Mesendoderm (in vitro differentiated cells): ENCODE data around the gene FTO.
"Not testable (repeated sequence)": the region's sequence is repeated elsewhere in the genome, so short reads cannot be mapped to it uniquely, and the experiment has no call there.

Experiments
- DNase-seq: peaks from one replicate; pipeline ENCODE4 v3.0.0; 2013
- H2AK5ac ChIP-seq: 2 replicates; pipeline ENCODE4 v1.6.1; 2013; ENCODE audit warnings: low read length, inconsistent platforms
- H2BK120ac ChIP-seq: 2 replicates; pipeline ENCODE4 v1.6.1; 2013; ENCODE audit warnings: low read depth, mild to moderate bottlenecking, low read length, moderate library complexity, mixed read lengths
- H2BK15ac ChIP-seq: replicated peaks from 2 replicates; pipeline ENCODE4 v1.6.1; 2013; ENCODE audit warnings: low read depth, mild to moderate bottlenecking, moderate library complexity
- H2BK5ac ChIP-seq: 2 replicates; pipeline ENCODE4 v1.6.1; 2013; ENCODE audit warnings: low read length, inconsistent platforms
- H3K18ac ChIP-seq: 2 replicates; pipeline ENCODE4 v1.6.1; 2013; ENCODE audit warnings: mild to moderate bottlenecking, low read length, mixed read lengths
- H3K23ac ChIP-seq: one replicate; pipeline ENCODE4 v1.6.1; 2013; ENCODE audit warnings: low read length
- H3K27ac ChIP-seq: 2 replicates; pipeline ENCODE4 v1.5.1; 2013; ENCODE audit warnings: low read depth, mild to moderate bottlenecking, inconsistent platforms, low read length, moderate library complexity
- H3K27me3 ChIP-seq: 2 replicates; pipeline ENCODE4 v1.6.1; 2013; ENCODE audit warnings: low read length, control low read depth, mild to moderate bottlenecking, inconsistent platforms; ENCODE audit not compliant: insufficient read depth, poor library complexity
- H3K36me3 ChIP-seq: 2 replicates; pipeline ENCODE4 v1.6.1; 2013; ENCODE audit warnings: low read length, inconsistent platforms; ENCODE audit not compliant: control insufficient read depth, insufficient read depth
- H3K4ac ChIP-seq: one replicate; pipeline ENCODE4 v1.6.1; 2013; ENCODE audit warnings: low read depth, mild to moderate bottlenecking, low read length, moderate library complexity
- H3K4me1 ChIP-seq: 2 replicates; pipeline ENCODE4 v1.6.1; 2013; ENCODE audit warnings: low read depth, low read length, inconsistent platforms; ENCODE audit not compliant: control insufficient read depth
- H3K4me2 ChIP-seq: 2 replicates; pipeline ENCODE4 v1.6.1; 2013; ENCODE audit warnings: low read length
- H3K4me3 ChIP-seq: 2 replicates; pipeline ENCODE4 v1.5.1; 2013; ENCODE audit warnings: mild to moderate bottlenecking, low read length
- H3K56ac ChIP-seq: one replicate; pipeline ENCODE4 v1.6.1; 2013; ENCODE audit warnings: low read length
- H3K79me1 ChIP-seq: 2 replicates; pipeline ENCODE4 v1.6.1; 2013; ENCODE audit warnings: low read length, inconsistent platforms
- H3K79me2 ChIP-seq: 2 replicates; pipeline ENCODE4 v1.6.1; 2013; ENCODE audit warnings: mild to moderate bottlenecking, low read length; ENCODE audit not compliant: control insufficient read depth, insufficient read depth
- H3K9ac ChIP-seq: 2 replicates; pipeline ENCODE4 v1.6.1; 2013; ENCODE audit warnings: low read length, inconsistent platforms
- H4K5ac ChIP-seq: one replicate; pipeline ENCODE4 v1.6.1; 2013; ENCODE audit warnings: low read length
- H4K8ac ChIP-seq: one replicate; pipeline ENCODE4 v1.6.1; 2013; ENCODE audit warnings: low read depth, mild to moderate bottlenecking, control low read depth, low read length, moderate library complexity
- WGBS: extraction: QIAGEN DNeasy Blood & Tissue Kit; methylation state at CpG from one replicate; pipeline ENCODE4 v1.1.7; 2013; ENCODE audit warnings: low lambda C conversion rate, missing lambda C conversion rate; ENCODE audit not compliant: insufficient coverage; ENCODE audit errors: extremely low coverage; 5-methylcytosine and 5-hydroxymethylcytosine counted together

FTO gene

GRCh38 chr16:53693320-53693719, 10.6 kb upstream of the FTO start:
- H2BK5ac ChIP-seq: no peak overlapping the region
- no peak overlapping the region for H2BK15ac ChIP-seq
- H3K27ac ChIP-seq: no peak overlapping the region
- DNase-seq: no peak
- no peak overlapping the region for H2AK5ac ChIP-seq
- no peak overlapping the region for H3K4me3 ChIP-seq
- H4K8ac ChIP-seq: no peak overlapping the region
- H2BK120ac ChIP-seq: no peak overlapping the region
- no peaks in the 10 kb centered on the region for H3K79me1 ChIP-seq
- H3K4me1 ChIP-seq: no peaks in the 10 kb centered on the region
- H3K4me2 ChIP-seq: no peak overlapping the region
- H3K23ac ChIP-seq: no peak overlapping the region
- H4K5ac ChIP-seq: no peak overlapping the region
- no peaks in the 10 kb centered on the region for H3K36me3 ChIP-seq
- H3K79me2 ChIP-seq: no peaks in the 10 kb centered on the region
- no peak overlapping the region for H3K9ac ChIP-seq
- H3K18ac ChIP-seq: no peak overlapping the region
- no peak overlapping the region for H3K56ac ChIP-seq
- whole genome bisulfite sequencing: no CpG with 5 or more reads among the region's 5 CpGs
- no peak overlapping the region for H3K4ac ChIP-seq
- no peaks in the 10 kb centered on the region for H3K27me3 ChIP-seq

GRCh38 chr16:53695070-53695469, 8.9 kb upstream of the FTO start:
- WGBS: no CpG with 5 or more reads among the region's 1 CpG
- no peaks in the 10 kb centered on the region for H3K4me1 ChIP-seq
- H3K36me3 ChIP-seq: no peaks in the 10 kb centered on the region
- no peak overlapping the region for H3K18ac ChIP-seq
- no peak overlapping the region for H4K5ac ChIP-seq
- no peak overlapping the region for H2BK15ac ChIP-seq
- no peak overlapping the region for H3K23ac ChIP-seq
- no peak overlapping the region for H4K8ac ChIP-seq
- no peak for DNase-seq
- H2AK5ac ChIP-seq: no peak overlapping the region
- H3K4me3 ChIP-seq: no peak overlapping the region
- no peak overlapping the region for H3K56ac ChIP-seq
- H3K27ac ChIP-seq: no peak overlapping the region
- no peak overlapping the region for H3K4ac ChIP-seq
- H3K4me2 ChIP-seq: no peak overlapping the region
- no peak overlapping the region for H2BK5ac ChIP-seq
- H3K9ac ChIP-seq: no peak overlapping the region
- no peaks in the 10 kb centered on the region for H3K79me1 ChIP-seq
- no peaks in the 10 kb centered on the region for H3K79me2 ChIP-seq
- no peaks in the 10 kb centered on the region for H3K27me3 ChIP-seq
- H2BK120ac ChIP-seq: no peak overlapping the region

- DNase-seq, H3K4me3 ChIP-seq, H3K4ac ChIP-seq, H2BK5ac ChIP-seq, H3K79me1 ChIP-seq, H2AK5ac ChIP-seq, H3K4me1 ChIP-seq, H2BK15ac ChIP-seq, H4K5ac ChIP-seq, H3K27ac ChIP-seq, H3K56ac ChIP-seq, H3K23ac ChIP-seq, H2BK120ac ChIP-seq, H3K4me2 ChIP-seq, H3K79me2 ChIP-seq, H3K9ac ChIP-seq, H3K18ac ChIP-seq, H3K36me3 ChIP-seq, H3K27me3 ChIP-seq, H4K8ac ChIP-seq: not testable (repeated sequence)
- no CpG with 5 or more reads among the region's 31 CpGs for WGBS
These were observed 5.7 kb upstream of the FTO start for GRCh38 chr16:53698271-53698670.

- Histone ChIP-seq H3K4me2 (peak overlapping the region; percentile 75), H3K27ac (no peak overlapping the region), H3K9ac (peak overlapping the region; percentile 70), H3K4me3 (peak overlapping the region; percentile 40), H2AK5ac (no peak overlapping the region), H4K5ac (no peak overlapping the region), H3K4me1 (no peaks in the 10 kb centered on the region), H2BK5ac (no peak overlapping the region), H3K79me1 (peaks cover 7% of the 10 kb centered on the region), H3K27me3 (no peaks in the 10 kb centered on the region), H3K56ac (peak overlapping the region; percentile 86), H3K18ac (no peak overlapping the region), H3K4ac (no peak overlapping the region), H4K8ac (no peak overlapping the region), H3K36me3 (no peaks in the 10 kb centered on the region), H2BK120ac (no peak overlapping the region), H3K23ac (no peak overlapping the region), H2BK15ac (no peak overlapping the region), H3K79me2 (peaks cover 7% of the 10 kb centered on the region)
- DNase-seq: no peak
- whole genome bisulfite sequencing: no CpG with 5 or more reads among the region's 6 CpGs
These were observed 473 bp downstream of the FTO start for GRCh38 chr16:53704445-53704813.

- DNase-seq: no peak
- Histone ChIP-seq H3K36me3 (no peaks in the 10 kb centered on the region), H3K56ac (no peak overlapping the region), H4K8ac (no peak overlapping the region), H3K4me1 (no peaks in the 10 kb centered on the region), H3K79me2 (peaks cover 7% of the 10 kb centered on the region), H3K79me1 (peaks cover 9% of the 10 kb centered on the region), H3K9ac (no peak overlapping the region), H2BK15ac (no peak overlapping the region), H2BK120ac (no peak overlapping the region), H3K4ac (no peak overlapping the region), H4K5ac (no peak overlapping the region), H3K23ac (no peak overlapping the region), H2AK5ac (no peak overlapping the region), H3K27ac (no peak overlapping the region), H3K27me3 (no peaks in the 10 kb centered on the region), H3K4me2 (no peak overlapping the region), H3K18ac (no peak overlapping the region), H2BK5ac (no peak overlapping the region), H3K4me3 (no peak overlapping the region)
- no CpG with 5 or more reads among the region's 3 CpGs for WGBS
These were observed 3.7 kb downstream of the FTO start for GRCh38 chr16:53707671-53708070.

GRCh38 chr16:53708490-53708889, 4.5 kb downstream of the FTO start:
- H3K27me3 ChIP-seq: no peaks in the 10 kb centered on the region
- no peak overlapping the region for H2BK5ac ChIP-seq
- no peak overlapping the region for H2BK120ac ChIP-seq
- H4K5ac ChIP-seq: no peak overlapping the region
- peaks cover 7% of the 10 kb centered on the region for H3K79me2 ChIP-seq
- no peak overlapping the region for H3K4ac ChIP-seq
- no peak overlapping the region for H3K56ac ChIP-seq
- H3K9ac ChIP-seq: no peak overlapping the region
- no peak overlapping the region for H3K27ac ChIP-seq
- no peaks in the 10 kb centered on the region for H3K36me3 ChIP-seq
- no peak for DNase-seq
- no peak overlapping the region for H2AK5ac ChIP-seq
- H3K4me2 ChIP-seq: no peak overlapping the region
- H3K4me1 ChIP-seq: no peaks in the 10 kb centered on the region
- WGBS: no CpG with 5 or more reads among the region's 2 CpGs
- no peak overlapping the region for H3K23ac ChIP-seq
- no peak overlapping the region for H2BK15ac ChIP-seq
- no peak overlapping the region for H3K4me3 ChIP-seq
- H4K8ac ChIP-seq: no peak overlapping the region
- peaks cover 9% of the 10 kb centered on the region for H3K79me1 ChIP-seq
- no peak overlapping the region for H3K18ac ChIP-seq
